T-helper 17 cell (primary cell): Measurements from ENCODE around the gene IMP4. TPM values are rescaled to one million over a fixed set of nuclear protein-coding genes. Genes with fewer than 3 reads are reported as not detected.
A peak's percentile ranks its signal among the peaks of the same experiment; 100 is the strongest.

Source experiments
- ATAC-seq: fragments of 150-1000 bp; cut with Tn5 transposase; 2 replicates; pipeline ENCODE4 v1.10.0; 2021; ENCODE audit warnings: mild to moderate bottlenecking, moderate library complexity
- DNase-seq, 3 donors: peaks; one replicate each; pipeline versions ENCODE4 v3.0.0 to v3.0.0-alpha.2; 2020 to 2021
- H3K9me3 ChIP-seq: one replicate; pipeline ENCODE4 v1.7.0; 2013; ENCODE audit warnings: low read length, mild to moderate bottlenecking; ENCODE audit not compliant: control insufficient read depth, poor library complexity, severe bottlenecking
- H3K27ac Mint-ChIP-seq: one replicate; pipeline ENCODE4 v1.8.0; 2022; ENCODE audit warnings: mild to moderate bottlenecking, moderate library complexity, mixed read lengths
- H3K27me3 Mint-ChIP-seq: one replicate; pipeline ENCODE4 v1.8.0; 2022; ENCODE audit warnings: mixed read lengths
- H3K36me3 Mint-ChIP-seq: one replicate; pipeline ENCODE4 v1.8.0; 2022; ENCODE audit warnings: low read depth, mixed read lengths
- H3K4me1 Mint-ChIP-seq: one replicate; pipeline ENCODE4 v1.8.0; 2022; ENCODE audit warnings: mild to moderate bottlenecking, mixed read lengths
- H3K4me3 Mint-ChIP-seq: one replicate; pipeline ENCODE4 v1.8.0; 2022; ENCODE audit warnings: mild to moderate bottlenecking, moderate library complexity, mixed read lengths
- total RNA-seq, 4 donors: library from RNA in 2 of 4; stranded (reverse) in 2 of 4; gene quantifications; one replicate each; pipeline ENCODE4 v1.2.3 and lab custom pipeline; 2022 to 2026

The IMP4 gene
- total RNA-seq, 2 donors from 2014 or later: 59.3 to 65.6 TPM

GRCh38 chr2:130380096-130380934, 37.6 kb downstream of the IMP4 start:
- Mint-ChIP-seq H3K27ac (peak overlapping the region; percentile 91), H3K27me3 (no peaks in the 10 kb centered on the region), H3K4me1 (peaks cover 43% of the 10 kb centered on the region), H3K36me3 (peaks cover 5% of the 10 kb centered on the region), H3K4me3 (no peak overlapping the region)
- DNase-seq: no peak
- no peaks in the 10 kb centered on the region for H3K9me3 ChIP-seq
- ATAC-seq: no peak

- Mint-ChIP-seq H3K27ac (no peak overlapping the region), H3K4me1 (peaks cover 39% of the 10 kb centered on the region), H3K27me3 (no peaks in the 10 kb centered on the region), H3K36me3 (peaks cover 5% of the 10 kb centered on the region), H3K4me3 (no peak overlapping the region)
- DNase-seq: no peak
- no peak for ATAC-seq
- no peaks in the 10 kb centered on the region for H3K9me3 ChIP-seq
These were observed 38.4 kb downstream of the IMP4 start for GRCh38 chr2:130381145-130381544.

- H3K9me3 ChIP-seq: no peaks in the 10 kb centered on the region
- Mint-ChIP-seq H3K36me3 (peaks cover 5% of the 10 kb centered on the region), H3K4me3 (no peak overlapping the region), H3K27me3 (no peaks in the 10 kb centered on the region), H3K4me1 (peaks cover 36% of the 10 kb centered on the region), H3K27ac (no peak overlapping the region)
- DNase-seq (no peak), ATAC-seq (no peak)
These were observed 38.9 kb downstream of the IMP4 start for GRCh38 chr2:130381619-130382018.

GRCh38 chr2:130382313-130382917, 39.7 kb downstream of the IMP4 start:
- DNase-seq (no peak), ATAC-seq (no peak)
- peaks cover 7% of the 10 kb centered on the region for H3K36me3 Mint-ChIP-seq
- H3K9me3 ChIP-seq: no peaks in the 10 kb centered on the region
- no peak overlapping the region for H3K27ac Mint-ChIP-seq
- peaks cover 28% of the 10 kb centered on the region for H3K4me1 Mint-ChIP-seq
- H3K27me3 Mint-ChIP-seq: no peaks in the 10 kb centered on the region
- H3K4me3 Mint-ChIP-seq: no peak overlapping the region

- Mint-ChIP-seq H3K27me3 (no peaks in the 10 kb centered on the region), H3K36me3 (peaks cover 4% of the 10 kb centered on the region), H3K27ac (no peak overlapping the region), H3K4me3 (no peak overlapping the region), H3K4me1 (peaks cover 11% of the 10 kb centered on the region)
- ATAC-seq (no peak), DNase-seq (no peak)
- no peaks in the 10 kb centered on the region for H3K9me3 ChIP-seq
These were observed 43.0 kb downstream of the IMP4 start for GRCh38 chr2:130385709-130386108.

GRCh38 chr2:130387071-130387400, 44.3 kb downstream of the IMP4 start:
- no peak for DNase-seq

GRCh38 chr2:130387804-130388203, 45.1 kb downstream of the IMP4 start:
- H3K4me1 Mint-ChIP-seq: peaks cover 12% of the 10 kb centered on the region
- no peak overlapping the region for H3K4me3 Mint-ChIP-seq
- H3K9me3 ChIP-seq: no peaks in the 10 kb centered on the region
- DNase-seq (no peak), ATAC-seq (no peak)
- H3K36me3 Mint-ChIP-seq: peaks cover 2% of the 10 kb centered on the region
- H3K27me3 Mint-ChIP-seq: peaks cover 5% of the 10 kb centered on the region
- no peak overlapping the region for H3K27ac Mint-ChIP-seq

More at GRCh38 chr2:130387071-130387400, 44.3 kb downstream of the IMP4 start:
- Mint-ChIP-seq H3K27ac (no peak overlapping the region), H3K27me3 (peaks cover 4% of the 10 kb centered on the region), H3K36me3 (peaks cover 2% of the 10 kb centered on the region), H3K4me1 (peaks cover 15% of the 10 kb centered on the region), H3K4me3 (no peak overlapping the region)
- H3K9me3 ChIP-seq: no peaks in the 10 kb centered on the region
- no peak for ATAC-seq

- H3K9me3 ChIP-seq: no peaks in the 10 kb centered on the region
- Mint-ChIP-seq H3K36me3 (peaks cover 2% of the 10 kb centered on the region), H3K27me3 (peaks cover 6% of the 10 kb centered on the region), H3K4me1 (peaks cover 12% of the 10 kb centered on the region), H3K27ac (no peak overlapping the region), H3K4me3 (no peak overlapping the region)
- ATAC-seq (no peak), DNase-seq (no peak)
These were observed 45.7 kb downstream of the IMP4 start for GRCh38 chr2:130388221-130388907.

- no peak overlapping the region for H3K27ac Mint-ChIP-seq
- H3K9me3 ChIP-seq: no peaks in the 10 kb centered on the region
- ATAC-seq (no peak), DNase-seq (no peak)
- H3K27me3 Mint-ChIP-seq: peaks cover 10% of the 10 kb centered on the region
- H3K4me1 Mint-ChIP-seq: peaks cover 12% of the 10 kb centered on the region
- H3K36me3 Mint-ChIP-seq: peaks cover 2% of the 10 kb centered on the region
- no peak overlapping the region for H3K4me3 Mint-ChIP-seq
These were observed 46.7 kb downstream of the IMP4 start for GRCh38 chr2:130389358-130389757.

GRCh38 chr2:130389783-130390182, 47.1 kb downstream of the IMP4 start:
- peaks cover 10% of the 10 kb centered on the region for H3K27me3 Mint-ChIP-seq
- H3K9me3 ChIP-seq: no peaks in the 10 kb centered on the region
- peak overlapping the region; percentile 2 for H3K4me3 Mint-ChIP-seq
- ATAC-seq (no peak), DNase-seq (no peak)
- H3K4me1 Mint-ChIP-seq: peaks cover 12% of the 10 kb centered on the region
- H3K36me3 Mint-ChIP-seq: peaks cover 2% of the 10 kb centered on the region
- H3K27ac Mint-ChIP-seq: no peak overlapping the region

GRCh38 chr2:130390460-130391057, 47.9 kb downstream of the IMP4 start:
- DNase-seq (no peak), ATAC-seq (peak; percentile 12)
- Mint-ChIP-seq H3K36me3 (peaks cover 2% of the 10 kb centered on the region), H3K4me3 (peak overlapping the region; percentile 91), H3K27me3 (peaks cover 10% of the 10 kb centered on the region), H3K4me1 (peaks cover 12% of the 10 kb centered on the region), H3K27ac (peak overlapping the region; percentile 83)
- H3K9me3 ChIP-seq: no peaks in the 10 kb centered on the region

GRCh38 chr2:130391058-130391871, 48.6 kb downstream of the IMP4 start:
- Mint-ChIP-seq H3K36me3 (peaks cover 3% of the 10 kb centered on the region), H3K4me3 (peak overlapping the region; percentile 91), H3K27me3 (peaks cover 12% of the 10 kb centered on the region), H3K27ac (peak overlapping the region; percentile 83), H3K4me1 (peaks cover 10% of the 10 kb centered on the region)
- DNase-seq (peak; percentile 29 to 40 (median 38)), ATAC-seq (peak; percentile 93)
- H3K9me3 ChIP-seq: no peaks in the 10 kb centered on the region
